ENCODE data around the gene ATP1A3. TPM values are rescaled to one million over a fixed set of nuclear protein-coding genes. Genes with fewer than 3 reads are reported as not detected.

Gene ATP1A3
- total RNA-seq, 1 experiment from 2014 or later: 34.2 TPM

DNA sequence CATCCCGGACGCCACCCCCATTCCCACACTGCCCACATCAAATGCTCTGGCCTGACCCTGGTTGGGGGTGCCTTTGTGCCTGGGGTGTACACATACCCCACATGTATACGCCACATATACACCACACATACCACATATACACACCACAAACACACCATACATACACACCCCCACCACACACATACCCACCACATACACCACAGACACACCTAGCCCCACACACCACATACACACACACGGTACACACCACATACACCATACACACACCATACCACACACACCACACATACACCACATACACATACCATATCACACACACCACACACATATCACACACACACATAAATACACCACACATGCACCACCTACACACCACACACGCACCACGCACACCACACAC is 75.9 kb downstream of the ATP1A3 start:
- ChIA-PET CTCF (no interaction called here), POLR2A (no interaction called here)
- DNase-seq (ENCODE audit: low spot score) (no peak), ATAC-seq (no peak)
- H3K27ac Mint-ChIP-seq: no peak overlapping the region
- H3K4me1 Mint-ChIP-seq: peaks cover 10% of the 10 kb centered on the region
- TF ChIP-seq SP1 (CRISPR knock-in tag; conservative IDR thresholded peaks at IDR 0.05) (no peak), MXD4 (CRISPR knock-in tag; IDR thresholded peaks at IDR 0.05; ENCODE audit: borderline replicate concordance) (no peak)
- TF ChIP-seq, protein P1, sequence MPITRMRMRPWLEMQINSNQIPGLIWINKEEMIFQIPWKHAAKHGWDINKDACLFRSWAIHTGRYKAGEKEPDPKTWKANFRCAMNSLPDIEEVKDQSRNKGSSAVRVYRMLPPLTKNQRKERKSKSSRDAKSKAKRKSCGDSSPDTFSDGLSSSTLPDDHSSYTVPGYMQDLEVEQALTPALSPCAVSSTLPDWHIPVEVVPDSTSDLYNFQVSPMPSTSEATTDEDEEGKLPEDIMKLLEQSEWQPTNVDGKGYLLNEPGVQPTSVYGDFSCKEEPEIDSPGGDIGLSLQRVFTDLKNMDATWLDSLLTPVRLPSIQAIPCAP (CRISPR knock-in tag; IDR thresholded peaks at IDR 0.05): no peak
- no peak overlapping the region for H3K4me3 Mint-ChIP-seq
- H3K27me3 Mint-ChIP-seq (ENCODE audit: low read depth): no peaks in the 10 kb centered on the region
- no peaks in the 10 kb centered on the region for H3K36me3 Mint-ChIP-seq
- H3K9me3 Mint-ChIP-seq: no peaks in the 10 kb centered on the region

DNA sequence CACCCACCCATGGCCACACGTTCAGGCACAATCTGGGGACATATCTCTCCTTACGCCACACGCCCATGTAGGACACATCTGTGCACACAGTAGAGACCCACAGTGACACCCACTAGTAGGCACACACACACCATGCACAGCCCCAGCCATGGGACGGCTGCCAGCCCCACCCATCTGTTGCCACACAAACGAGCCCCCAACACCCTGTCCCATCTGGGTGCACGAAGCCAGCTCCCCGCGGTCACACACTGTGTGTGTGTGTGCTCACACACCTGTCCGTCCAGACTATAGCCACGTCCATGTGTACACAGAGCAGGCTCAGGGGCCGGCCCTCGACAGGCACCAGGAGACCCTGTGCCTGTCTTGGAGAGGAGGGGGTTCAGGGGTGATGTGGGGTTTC is 76.4 kb downstream of the ATP1A3 start:
- ATAC-seq (no peak), DNase-seq (ENCODE audit: low spot score) (no peak)
- TF ChIP-seq, protein P2, sequence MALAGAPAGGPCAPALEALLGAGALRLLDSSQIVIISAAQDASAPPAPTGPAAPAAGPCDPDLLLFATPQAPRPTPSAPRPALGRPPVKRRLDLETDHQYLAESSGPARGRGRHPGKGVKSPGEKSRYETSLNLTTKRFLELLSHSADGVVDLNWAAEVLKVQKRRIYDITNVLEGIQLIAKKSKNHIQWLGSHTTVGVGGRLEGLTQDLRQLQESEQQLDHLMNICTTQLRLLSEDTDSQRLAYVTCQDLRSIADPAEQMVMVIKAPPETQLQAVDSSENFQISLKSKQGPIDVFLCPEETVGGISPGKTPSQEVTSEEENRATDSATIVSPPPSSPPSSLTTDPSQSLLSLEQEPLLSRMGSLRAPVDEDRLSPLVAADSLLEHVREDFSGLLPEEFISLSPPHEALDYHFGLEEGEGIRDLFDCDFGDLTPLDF (CRISPR knock-in tag; IDR thresholded peaks at IDR 0.05): no peak
- no peak for TF ChIP-seq FOXK1 (CRISPR knock-in tag; IDR thresholded peaks at IDR 0.05)
- TF ChIP-seq, protein P3, sequence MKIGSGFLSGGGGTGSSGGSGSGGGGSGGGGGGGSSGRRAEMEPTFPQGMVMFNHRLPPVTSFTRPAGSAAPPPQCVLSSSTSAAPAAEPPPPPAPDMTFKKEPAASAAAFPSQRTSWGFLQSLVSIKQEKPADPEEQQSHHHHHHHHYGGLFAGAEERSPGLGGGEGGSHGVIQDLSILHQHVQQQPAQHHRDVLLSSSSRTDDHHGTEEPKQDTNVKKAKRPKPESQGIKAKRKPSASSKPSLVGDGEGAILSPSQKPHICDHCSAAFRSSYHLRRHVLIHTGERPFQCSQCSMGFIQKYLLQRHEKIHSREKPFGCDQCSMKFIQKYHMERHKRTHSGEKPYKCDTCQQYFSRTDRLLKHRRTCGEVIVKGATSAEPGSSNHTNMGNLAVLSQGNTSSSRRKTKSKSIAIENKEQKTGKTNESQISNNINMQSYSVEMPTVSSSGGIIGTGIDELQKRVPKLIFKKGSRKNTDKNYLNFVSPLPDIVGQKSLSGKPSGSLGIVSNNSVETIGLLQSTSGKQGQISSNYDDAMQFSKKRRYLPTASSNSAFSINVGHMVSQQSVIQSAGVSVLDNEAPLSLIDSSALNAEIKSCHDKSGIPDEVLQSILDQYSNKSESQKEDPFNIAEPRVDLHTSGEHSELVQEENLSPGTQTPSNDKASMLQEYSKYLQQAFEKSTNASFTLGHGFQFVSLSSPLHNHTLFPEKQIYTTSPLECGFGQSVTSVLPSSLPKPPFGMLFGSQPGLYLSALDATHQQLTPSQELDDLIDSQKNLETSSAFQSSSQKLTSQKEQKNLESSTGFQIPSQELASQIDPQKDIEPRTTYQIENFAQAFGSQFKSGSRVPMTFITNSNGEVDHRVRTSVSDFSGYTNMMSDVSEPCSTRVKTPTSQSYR (CRISPR knock-in tag; IDR thresholded peaks at IDR 0.05): no peak
- TF ChIP-seq ZNF219 (CRISPR knock-in tag; IDR thresholded peaks at IDR 0.05; ENCODE audit: borderline replicate concordance): no peak
- no peak for TF ChIP-seq IRF2 (CRISPR knock-in tag; IDR thresholded peaks at IDR 0.05; ENCODE audit: borderline replicate concordance, low read depth)
- TF ChIP-seq NFYB (CRISPR knock-in tag; conservative IDR thresholded peaks at IDR 0.05; ENCODE audit: low read depth): no peak
- TF ChIP-seq ZNF416 (CRISPR knock-in tag; IDR thresholded peaks at IDR 0.05): no peak
- TF ChIP-seq ZNF138 (CRISPR knock-in tag; conservative IDR thresholded peaks at IDR 0.05): no peak
- Mint-ChIP-seq H3K27ac (no peak overlapping the region), H3K4me1 (peaks cover 10% of the 10 kb centered on the region), H3K4me3 (no peak overlapping the region), H3K9me3 (no peaks in the 10 kb centered on the region), H3K27me3 (ENCODE audit: low read depth) (no peaks in the 10 kb centered on the region), H3K36me3 (no peaks in the 10 kb centered on the region)
- ChIA-PET CTCF (no interaction called here), POLR2A (no interaction called here)

Other genes with a start within 250 kb of the ATP1A3 start
- 0.37 to 0.53 TPM (median 0.41 TPM) in 3 replicates for gene CEACAM6, start 238.7 kb downstream of the ATP1A3 start, total RNA-seq (2021)
- gene CEACAM3, start 197.6 kb downstream of the ATP1A3 start, total RNA-seq (2021): not detected in 3 replicates
- gene LYPD4, start 149.5 kb downstream of the ATP1A3 start, total RNA-seq (2021): not detected in 3 replicates
- not detected in 3 replicates for gene DMRTC2, start 149.2 kb downstream of the ATP1A3 start, total RNA-seq (2021)
- gene RPS19, start 134.0 kb downstream of the ATP1A3 start, total RNA-seq (2021): 3,152 to 3,787 TPM (median 3,713 TPM) in 3 replicates
- gene CD79A, start 117.0 kb downstream of the ATP1A3 start, total RNA-seq (2021): 0.42 to 1.2 TPM (median 0.71 TPM) in 3 replicates
- gene ARHGEF1, start 111.0 kb downstream of the ATP1A3 start, total RNA-seq (2021): 77.2 to 102 TPM (median 82.9 TPM) in 3 replicates
- gene ERFL, start 65.8 kb downstream of the ATP1A3 start, total RNA-seq (2021): 0.30 to 0.66 TPM (median 0.31 TPM) in 3 replicates
- gene RABAC1, start 34.9 kb downstream of the ATP1A3 start, total RNA-seq (2021): 159 to 184 TPM (median 159 TPM) in 3 replicates
- 52.3 to 71.3 TPM (median 66.3 TPM) in 3 replicates for gene GRIK5, start 76.0 kb upstream of the ATP1A3 start, total RNA-seq (2021)
- gene ZNF574, start 81.9 kb upstream of the ATP1A3 start, total RNA-seq (2021): 30.6 to 34.0 TPM (median 33.4 TPM) in 3 replicates
- gene POU2F2, start 138.2 kb upstream of the ATP1A3 start, total RNA-seq (2021): 6.0 to 7.7 TPM (median 6.6 TPM) in 3 replicates
- gene DEDD2, start 223.4 kb upstream of the ATP1A3 start, total RNA-seq (2021): 37.7 to 42.0 TPM (median 39.2 TPM) in 3 replicates
- 16.1 to 18.3 TPM (median 16.4 TPM) in 3 replicates for gene ZNF526, start 226.1 kb upstream of the ATP1A3 start, total RNA-seq (2021)
- gene GSK3A, start 248.4 kb upstream of the ATP1A3 start, total RNA-seq (2021): 49.8 to 50.8 TPM (median 49.9 TPM) in 3 replicates

Measured in WTC11 (cell line).